ENCODE results near the gene PLXNB1.

GRCh38 chr3:48436855-48437254 is 7.0 kb upstream of the PLXNB1 start:
- no peak for TF ChIP-seq ELK1 (IDR thresholded peaks at IDR 0.05; ENCODE audit: low read depth, low read length)
- TF ChIP-seq, protein P1, sequence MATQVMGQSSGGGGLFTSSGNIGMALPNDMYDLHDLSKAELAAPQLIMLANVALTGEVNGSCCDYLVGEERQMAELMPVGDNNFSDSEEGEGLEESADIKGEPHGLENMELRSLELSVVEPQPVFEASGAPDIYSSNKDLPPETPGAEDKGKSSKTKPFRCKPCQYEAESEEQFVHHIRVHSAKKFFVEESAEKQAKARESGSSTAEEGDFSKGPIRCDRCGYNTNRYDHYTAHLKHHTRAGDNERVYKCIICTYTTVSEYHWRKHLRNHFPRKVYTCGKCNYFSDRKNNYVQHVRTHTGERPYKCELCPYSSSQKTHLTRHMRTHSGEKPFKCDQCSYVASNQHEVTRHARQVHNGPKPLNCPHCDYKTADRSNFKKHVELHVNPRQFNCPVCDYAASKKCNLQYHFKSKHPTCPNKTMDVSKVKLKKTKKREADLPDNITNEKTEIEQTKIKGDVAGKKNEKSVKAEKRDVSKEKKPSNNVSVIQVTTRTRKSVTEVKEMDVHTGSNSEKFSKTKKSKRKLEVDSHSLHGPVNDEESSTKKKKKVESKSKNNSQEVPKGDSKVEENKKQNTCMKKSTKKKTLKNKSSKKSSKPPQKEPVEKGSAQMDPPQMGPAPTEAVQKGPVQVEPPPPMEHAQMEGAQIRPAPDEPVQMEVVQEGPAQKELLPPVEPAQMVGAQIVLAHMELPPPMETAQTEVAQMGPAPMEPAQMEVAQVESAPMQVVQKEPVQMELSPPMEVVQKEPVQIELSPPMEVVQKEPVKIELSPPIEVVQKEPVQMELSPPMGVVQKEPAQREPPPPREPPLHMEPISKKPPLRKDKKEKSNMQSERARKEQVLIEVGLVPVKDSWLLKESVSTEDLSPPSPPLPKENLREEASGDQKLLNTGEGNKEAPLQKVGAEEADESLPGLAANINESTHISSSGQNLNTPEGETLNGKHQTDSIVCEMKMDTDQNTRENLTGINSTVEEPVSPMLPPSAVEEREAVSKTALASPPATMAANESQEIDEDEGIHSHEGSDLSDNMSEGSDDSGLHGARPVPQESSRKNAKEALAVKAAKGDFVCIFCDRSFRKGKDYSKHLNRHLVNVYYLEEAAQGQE (IDR thresholded peaks at IDR 0.05): no peak
- no peak for TF ChIP-seq KDM5A (IDR thresholded peaks at IDR 0.05)
- TF ChIP-seq POLR2A (IDR thresholded peaks at IDR 0.05; ENCODE audit: low read length): no peak
- TF ChIP-seq, protein P2, sequence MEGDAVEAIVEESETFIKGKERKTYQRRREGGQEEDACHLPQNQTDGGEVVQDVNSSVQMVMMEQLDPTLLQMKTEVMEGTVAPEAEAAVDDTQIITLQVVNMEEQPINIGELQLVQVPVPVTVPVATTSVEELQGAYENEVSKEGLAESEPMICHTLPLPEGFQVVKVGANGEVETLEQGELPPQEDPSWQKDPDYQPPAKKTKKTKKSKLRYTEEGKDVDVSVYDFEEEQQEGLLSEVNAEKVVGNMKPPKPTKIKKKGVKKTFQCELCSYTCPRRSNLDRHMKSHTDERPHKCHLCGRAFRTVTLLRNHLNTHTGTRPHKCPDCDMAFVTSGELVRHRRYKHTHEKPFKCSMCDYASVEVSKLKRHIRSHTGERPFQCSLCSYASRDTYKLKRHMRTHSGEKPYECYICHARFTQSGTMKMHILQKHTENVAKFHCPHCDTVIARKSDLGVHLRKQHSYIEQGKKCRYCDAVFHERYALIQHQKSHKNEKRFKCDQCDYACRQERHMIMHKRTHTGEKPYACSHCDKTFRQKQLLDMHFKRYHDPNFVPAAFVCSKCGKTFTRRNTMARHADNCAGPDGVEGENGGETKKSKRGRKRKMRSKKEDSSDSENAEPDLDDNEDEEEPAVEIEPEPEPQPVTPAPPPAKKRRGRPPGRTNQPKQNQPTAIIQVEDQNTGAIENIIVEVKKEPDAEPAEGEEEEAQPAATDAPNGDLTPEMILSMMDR (IDR thresholded peaks at IDR 0.05): no peak
- no peak for TF ChIP-seq RCOR1 (IDR thresholded peaks at IDR 0.05; ENCODE audit: low read depth, low read length)
- TF ChIP-seq RAD21 (conservative IDR thresholded peaks at IDR 0.05 in 1 of 2, IDR thresholded peaks at IDR 0.05 in 1 of 2): no peak
- no peak for TF ChIP-seq JUNB (IDR thresholded peaks at IDR 0.05)
- TF ChIP-seq, protein P3, sequence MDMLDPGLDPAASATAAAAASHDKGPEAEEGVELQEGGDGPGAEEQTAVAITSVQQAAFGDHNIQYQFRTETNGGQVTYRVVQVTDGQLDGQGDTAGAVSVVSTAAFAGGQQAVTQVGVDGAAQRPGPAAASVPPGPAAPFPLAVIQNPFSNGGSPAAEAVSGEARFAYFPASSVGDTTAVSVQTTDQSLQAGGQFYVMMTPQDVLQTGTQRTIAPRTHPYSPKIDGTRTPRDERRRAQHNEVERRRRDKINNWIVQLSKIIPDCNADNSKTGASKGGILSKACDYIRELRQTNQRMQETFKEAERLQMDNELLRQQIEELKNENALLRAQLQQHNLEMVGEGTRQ (IDR thresholded peaks at IDR 0.05): no peak

All from A549 (cell line).